HuH-7 (cell line): ENCODE results near the gene C1orf216.
"Not testable (repeated sequence)": the region's sequence is repeated elsewhere in the genome, so short reads cannot be mapped to it uniquely, and the experiment has no call there.

Experiments used
- DNase-seq: peaks from one replicate; pipeline ENCODE4 v3.0.0; 2011; ENCODE audit warnings: low spot score

C1orf216 gene, protein sequence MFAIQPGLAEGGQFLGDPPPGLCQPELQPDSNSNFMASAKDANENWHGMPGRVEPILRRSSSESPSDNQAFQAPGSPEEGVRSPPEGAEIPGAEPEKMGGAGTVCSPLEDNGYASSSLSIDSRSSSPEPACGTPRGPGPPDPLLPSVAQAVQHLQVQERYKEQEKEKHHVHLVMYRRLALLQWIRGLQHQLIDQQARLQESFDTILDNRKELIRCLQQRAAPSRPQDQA

DNA sequence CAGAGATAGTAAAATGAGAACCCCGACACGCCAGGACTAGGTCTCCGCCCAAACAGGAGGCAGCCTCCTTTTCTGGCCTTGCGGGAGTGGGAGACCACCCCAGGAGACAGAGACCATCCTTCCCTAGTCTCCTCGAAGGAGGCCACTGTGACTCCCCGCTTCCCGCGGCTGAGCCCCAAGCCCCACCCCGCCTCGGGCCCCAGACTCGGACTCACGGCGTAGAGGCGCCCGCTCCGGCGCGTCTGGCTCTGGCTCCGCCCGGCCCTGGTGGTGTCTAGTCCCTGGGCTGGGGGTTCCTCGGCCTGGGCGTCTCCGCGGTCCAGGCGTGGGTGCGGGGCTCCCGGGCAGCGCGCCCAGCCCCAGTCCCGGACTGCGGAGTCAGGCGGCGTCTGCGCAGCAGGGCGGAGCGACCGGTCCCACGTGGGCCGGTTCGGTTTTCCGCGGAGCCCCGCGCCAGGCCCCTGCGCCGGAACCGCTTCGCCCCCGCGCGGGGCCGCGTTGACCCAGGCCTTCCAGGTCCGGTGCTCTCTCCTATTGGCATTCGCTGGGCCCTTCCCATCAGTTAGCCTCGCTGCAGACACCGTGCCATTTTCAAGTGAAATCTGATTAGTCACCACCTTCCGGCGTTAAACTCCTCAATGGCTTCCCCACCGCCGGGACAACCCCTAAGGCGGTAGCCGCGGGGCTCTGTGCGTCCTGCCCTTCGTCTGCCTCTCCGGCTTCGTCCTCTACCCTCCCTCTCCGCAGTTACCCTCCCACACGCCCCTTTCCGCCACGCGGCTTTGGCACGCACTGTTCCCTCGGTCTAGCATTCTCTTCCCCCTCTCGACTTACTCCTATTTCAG, at the start of gene C1orf216:
C1orf216 (minus strand) TSS at position 393 of the 845 bp plus-strand sequence. CDS start 2,563 bp downstream, outside the sequence.
- DNase-seq: peak; percentile 43

GRCh38 chr1:35764283-35764682, 45.6 kb upstream of the C1orf216 start:
- no peak for DNase-seq

GRCh38 chr1:35763201-35763600, 44.5 kb upstream of the C1orf216 start:
- no peak for DNase-seq

- DNase-seq: no peak
Observed at GRCh38 chr1:35762141-35762540, 43.5 kb upstream of the C1orf216 start.

- no peak for DNase-seq
Observed at GRCh38 chr1:35756064-35756463, 37.4 kb upstream of the C1orf216 start.

- DNase-seq: no peak
Observed at GRCh38 chr1:35753626-35754260, 35.1 kb upstream of the C1orf216 start.

- DNase-seq: no peak
Observed at GRCh38 chr1:35748326-35748725, 29.6 kb upstream of the C1orf216 start.

GRCh38 chr1:35745124-35745730, 26.5 kb upstream of the C1orf216 start:
- DNase-seq: no peak

GRCh38 chr1:35737120-35737519, 18.4 kb upstream of the C1orf216 start:
- DNase-seq: no peak

GRCh38 chr1:35727434-35728040, 8.9 kb upstream of the C1orf216 start:
- DNase-seq: no peak

- peak; percentile 67 for DNase-seq
Observed at GRCh38 chr1:35726450-35727433, 8.1 kb upstream of the C1orf216 start.

DNA sequence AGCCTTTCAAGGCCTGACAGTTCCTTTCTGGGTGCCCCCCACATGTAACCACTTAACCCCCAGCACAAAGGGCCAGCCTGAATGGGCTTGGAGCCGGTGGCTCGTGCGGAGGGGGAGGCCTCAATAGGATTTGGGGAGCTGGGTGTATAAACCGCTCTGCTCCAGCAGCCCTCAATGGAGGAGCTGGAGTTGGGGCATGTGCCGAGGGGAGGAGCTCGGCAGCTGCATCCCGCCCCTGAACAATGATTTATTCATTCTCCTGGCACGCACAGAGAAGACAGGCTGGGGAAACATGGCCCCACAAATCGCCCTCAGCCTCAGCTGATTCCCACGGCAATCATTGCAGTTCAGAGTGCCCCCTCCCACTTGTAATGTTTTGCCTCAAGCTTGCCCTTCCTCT, 6.9 kb upstream of the C1orf216 start:
- no peak for DNase-seq

GRCh38 chr1:35717911-35718476, 690 bp downstream of the C1orf216 start:
- DNase-seq: no peak

- peak; percentile 87 for DNase-seq
Observed at GRCh38 chr1:35715568-35716002, 3.1 kb downstream of the C1orf216 start.

DNA sequence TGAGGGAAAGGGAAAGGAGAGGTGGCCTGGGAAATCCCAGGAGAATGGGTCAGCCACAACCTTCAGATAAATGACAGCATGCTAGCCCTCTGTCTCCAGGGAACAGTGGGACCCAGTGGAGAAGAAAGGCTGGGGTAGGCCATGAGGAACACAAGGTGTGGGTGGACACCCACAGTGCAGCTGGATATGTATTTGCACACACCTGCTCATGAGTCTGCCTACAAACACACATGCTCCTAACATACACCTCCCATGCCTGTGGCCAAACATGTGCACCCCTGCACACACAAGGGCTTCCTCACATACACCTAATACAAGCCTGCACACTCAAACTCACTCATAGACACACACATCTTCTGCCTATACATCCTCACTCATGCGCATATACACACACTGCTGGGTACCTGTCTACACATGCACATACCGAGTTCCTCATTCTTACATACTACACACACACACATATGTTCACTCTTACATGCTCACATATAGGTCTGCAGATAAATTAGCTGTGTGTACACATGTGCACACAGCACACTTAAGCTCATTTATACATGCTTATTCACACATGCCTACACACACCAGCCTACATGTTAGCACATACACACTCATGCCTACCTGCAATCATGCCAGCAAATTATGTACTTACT, 3.6 kb downstream of the C1orf216 start:
- DNase-seq: no peak

DNA sequence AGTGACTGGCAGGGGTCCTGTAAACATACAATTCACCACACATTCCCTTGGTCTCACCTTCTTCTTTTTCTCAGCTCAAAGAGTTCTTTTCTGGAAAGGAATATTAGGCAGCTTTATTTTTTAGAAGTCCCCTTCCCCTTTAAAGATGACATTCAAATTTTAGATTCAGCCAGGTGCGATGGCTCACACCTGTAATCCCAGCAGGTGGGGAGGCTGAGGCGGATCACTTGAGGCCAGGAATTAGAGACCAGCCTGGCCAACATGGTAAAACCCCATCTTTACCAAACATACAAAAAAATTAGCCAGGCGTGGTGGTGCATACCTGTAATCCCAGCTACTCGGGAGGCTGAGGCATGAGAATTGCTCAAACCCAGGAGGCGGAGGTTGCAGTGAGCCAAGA, 7.6 kb downstream of the C1orf216 start:
- DNase-seq: not testable (repeated sequence)

- no peak for DNase-seq
Observed at GRCh38 chr1:35708952-35709351, 9.7 kb downstream of the C1orf216 start.

- peak; percentile 35 for DNase-seq
Observed at GRCh38 chr1:35708441-35708921, 10.2 kb downstream of the C1orf216 start.

DNA sequence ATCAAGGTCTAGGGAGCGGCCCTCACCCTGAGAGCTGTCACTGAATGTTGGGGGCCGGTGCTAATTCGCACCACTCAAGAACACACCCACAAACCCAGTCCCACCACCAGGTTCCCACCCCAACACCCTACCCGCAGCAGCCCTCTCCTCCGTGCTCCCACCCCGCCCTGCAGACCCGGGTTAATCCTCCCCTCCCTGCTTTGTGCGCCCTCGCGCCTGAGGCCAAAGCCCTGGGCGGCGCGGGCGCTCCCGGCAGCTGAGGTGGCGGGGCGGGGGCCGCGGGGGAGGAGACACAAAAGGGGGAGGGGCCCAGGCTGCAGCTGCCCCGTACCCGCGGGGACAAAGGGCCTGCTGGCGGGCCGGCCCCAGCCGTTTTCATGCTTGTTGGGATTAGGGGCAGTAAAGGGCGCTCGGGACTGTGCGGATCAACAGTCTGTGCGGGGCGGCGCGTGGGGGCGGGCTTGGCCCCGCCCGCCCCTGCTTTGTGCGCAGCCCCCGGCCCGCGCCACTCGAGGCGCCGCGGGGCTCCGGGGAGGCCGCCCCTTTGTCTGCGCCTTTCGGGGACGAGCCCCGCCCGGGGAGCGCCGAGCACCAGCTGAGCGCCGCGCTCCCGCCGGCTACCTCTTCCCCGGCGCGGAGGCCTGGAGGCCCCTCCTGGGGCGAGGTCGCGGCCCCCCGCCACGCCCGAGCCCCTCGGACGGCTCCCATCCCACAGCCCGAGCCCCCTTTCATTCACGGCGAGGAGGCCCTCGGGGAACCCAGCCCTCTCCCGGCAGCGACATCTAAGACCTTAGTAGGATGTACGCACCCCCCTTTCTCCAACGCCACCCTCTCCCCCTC, 10.9 kb downstream of the C1orf216 start:
- peak; percentile 80 for DNase-seq
